GM12892 (cell line): ENCODE data around the gene CTNND2.

Experiments
- DNase-seq: peaks from one replicate; pipeline ENCODE4 v3.0.0; 2011; ENCODE audit not compliant: insufficient read length
- FAIRE-seq: peaks from 2 replicates; lab custom pipeline; 2011; peaks lifted over from hg19 to GRCh38; lab: Jason Lieb, UNC
- POLR2A ChIP-seq: IDR thresholded peaks from 2 replicates; pipeline ENCODE4 v1.6.1; 2011; ENCODE audit warnings: low read depth, low read length, control low read depth
- POLR2AphosphoS5 ChIP-seq: IDR thresholded peaks from 2 replicates; pipeline ENCODE4 v1.6.1; 2011; ENCODE audit warnings: low read depth, low read length, control low read depth
- TAF1 ChIP-seq: IDR thresholded peaks from 2 replicates; pipeline ENCODE4 v1.6.1; 2011; ENCODE audit warnings: low read depth, mild to moderate bottlenecking, control low read depth, low read length, borderline replicate concordance

CTNND2 gene

GRCh38 chr5:11273180-11273903 is 630.9 kb downstream of the CTNND2 start:
- TF ChIP-seq POLR2AphosphoS5 (no peak), POLR2A (no peak), TAF1 (no peak)
- DNase-seq: no peak
- FAIRE-seq: no peak

- no peak for FAIRE-seq
- no peak for DNase-seq
- TF ChIP-seq POLR2AphosphoS5: no peak
- TF ChIP-seq TAF1: no peak
- no peak for TF ChIP-seq POLR2A
Measured at GRCh38 chr5:11269515-11269914, 634.7 kb downstream of the CTNND2 start.

- TF ChIP-seq POLR2A: no peak
- DNase-seq: no peak
- FAIRE-seq: no peak
Measured at GRCh38 chr5:11268891-11269290, 635.4 kb downstream of the CTNND2 start.

GRCh38 chr5:11266331-11266730 is 637.9 kb downstream of the CTNND2 start:
- no peak for FAIRE-seq
- DNase-seq: no peak
- TF ChIP-seq POLR2A (no peak), POLR2AphosphoS5 (no peak), TAF1 (no peak)

GRCh38 chr5:11261241-11261640 is 643.0 kb downstream of the CTNND2 start:
- DNase-seq (no peak), FAIRE-seq (no peak)
- TF ChIP-seq TAF1 (no peak), POLR2A (no peak), POLR2AphosphoS5 (no peak)

- DNase-seq: no peak
Measured at GRCh38 chr5:11258001-11258400, 646.2 kb downstream of the CTNND2 start.

GRCh38 chr5:11252523-11252922 is 651.7 kb downstream of the CTNND2 start:
- DNase-seq (no peak), FAIRE-seq (no peak)
- no peak for TF ChIP-seq POLR2A
- TF ChIP-seq TAF1: no peak
- no peak for TF ChIP-seq POLR2AphosphoS5

More at GRCh38 chr5:11258001-11258400, 646.2 kb downstream of the CTNND2 start:
- TF ChIP-seq TAF1 (no peak), POLR2AphosphoS5 (no peak), POLR2A (no peak)
- no peak for FAIRE-seq

- FAIRE-seq (no peak), DNase-seq (no peak)
- TF ChIP-seq TAF1 (no peak), POLR2A (no peak), POLR2AphosphoS5 (no peak)
Measured at GRCh38 chr5:11252075-11252474, 652.2 kb downstream of the CTNND2 start.

- no peak for DNase-seq
- no peak for TF ChIP-seq POLR2A
- no peak for TF ChIP-seq TAF1
- no peak for TF ChIP-seq POLR2AphosphoS5
- peak; percentile 38 for FAIRE-seq
Measured at GRCh38 chr5:11251247-11251646, 653.0 kb downstream of the CTNND2 start.

- DNase-seq (no peak), FAIRE-seq (no peak)
- TF ChIP-seq TAF1 (no peak), POLR2A (no peak), POLR2AphosphoS5 (no peak)
Measured at GRCh38 chr5:11248966-11249365, 655.3 kb downstream of the CTNND2 start.

- TF ChIP-seq POLR2A (no peak), POLR2AphosphoS5 (no peak), TAF1 (no peak)
- DNase-seq (no peak), FAIRE-seq (no peak)
Measured at GRCh38 chr5:11247224-11247623, 657.0 kb downstream of the CTNND2 start.

GRCh38 chr5:11240293-11241190 is 663.7 kb downstream of the CTNND2 start:
- TF ChIP-seq TAF1 (no peak), POLR2AphosphoS5 (no peak), POLR2A (no peak)
- FAIRE-seq (peak; percentile 30), DNase-seq (no peak)

- DNase-seq (no peak), FAIRE-seq (no peak)
- TF ChIP-seq POLR2AphosphoS5 (no peak), TAF1 (no peak), POLR2A (no peak)
Measured at GRCh38 chr5:11239261-11240015, 664.8 kb downstream of the CTNND2 start.
